ENCODE results near the gene ZNF610. TPM values are rescaled to one million over a fixed set of nuclear protein-coding genes. Genes with fewer than 3 reads are reported as not detected.
A peak's percentile ranks its signal among the peaks of the same experiment; 100 is the strongest.

The ZNF610 gene
- total and polyA plus RNA-seq, 2 donors (not counting 1 experiment from before 2014, with no cell fraction given) = 1.5 to 3.7 TPM

GRCh38 chr19:52397310-52398080 lies 61.5 kb downstream of the ZNF610 start, which contains the start of gene ZNF528:
Gene ZNF528, plus strand, starts transcription at chr19:52397849. Its CDS starts 4,165 bp downstream, at chr19:52402014.
- Histone ChIP-seq H2AFZ (ENCODE audit: insufficient read depth, low read depth, low read length, poor library complexity, severe bottlenecking) (peak within 1 kb of the TSS; percentile 78), H4K20me1 (ENCODE audit: control insufficient read depth, insufficient read depth, low read length, poor library complexity, severe bottlenecking) (no peaks in the 10 kb centered on the region), H3K9me3 (ENCODE audit: control extremely low read depth in 1 of 3, control insufficient read depth in 2 of 3, insufficient read depth in 1 of 3, low read length in 2 of 3) (peaks cover 7 to 65% (median 22%) of the 10 kb centered on the region in 3 donors), H3K27me3 (replicated peaks in 1 of 4; ENCODE audit: control extremely low read depth in 1 of 4, control insufficient read depth in 3 of 4, insufficient read depth in 4 of 4, low read length in 3 of 4) (no peaks in the 10 kb centered on the region), H3K4me1 (ENCODE audit: control insufficient read depth in 2 of 2, insufficient read depth in 2 of 2, low read length in 2 of 2) (peaks cover 15 to 17% of the 10 kb centered on the region in 2 donors), H3K4me3 (ENCODE audit: control extremely low read depth in 1 of 5, extremely low read depth in 1 of 5, insufficient read depth in 1 of 5, low read depth in 2 of 5, low read length in 4 of 5) (peak within 1 kb of the TSS; percentile 61 to 89 (median 72)), H3K4me2 (replicated peaks; ENCODE audit: low read depth, low read length, poor library complexity, severe bottlenecking) (peak within 1 kb of the TSS; percentile 65), H3K27ac (ENCODE audit: low read length in 2 of 2) (peak within 1 kb of the TSS; percentile 60 to 77), H3K79me2 (ENCODE audit: control insufficient read depth, insufficient read depth, low read length) (peaks cover 4% of the 10 kb centered on the region), H3K9ac (ENCODE audit: low read length) (peak within 1 kb of the TSS; percentile 66), H3K36me3 (replicated peaks in 1 of 2; ENCODE audit: control extremely low read depth in 1 of 2, control insufficient read depth in 1 of 2, extremely low read depth in 1 of 2, insufficient read depth in 2 of 2, low read length in 1 of 2) (peaks cover 6 to 14% of the 10 kb centered on the region in 2 experiments)
- DNase-seq (peak; percentile 92), ATAC-seq (ENCODE audit: low read depth) (peak; percentile 98)
- CTCF ChIA-PET = interaction anchor here (0.6 to 1.2 kb wide), 2 partner anchors 28 to 996 kb away, joined by 3 to 4 read pairs; partner anchors contain the start of gene ZNF880
- POLR2A ChIA-PET = interaction anchor here (1.0 to 1.2 kb wide), 2 partner anchors 28 to 238 kb away, joined by 3 to 4 read pairs; partner anchors contain the start of gene ZNF880
- Mint-ChIP-seq H3K27ac (peak within 1 kb of the TSS; percentile 94), H3K27me3 (no peaks in the 10 kb centered on the region), H3K4me1 (peaks cover 20% of the 10 kb centered on the region), H3K4me3 (peak within 1 kb of the TSS; percentile 90), H3K9me3 (ENCODE audit: insufficient read depth) (peaks cover 14% of the 10 kb centered on the region)
- TF ChIP-seq EZH2 (IDR thresholded peaks at IDR 0.05; ENCODE audit: borderline replicate concordance, insufficient read depth, low read depth, low read length, poor library complexity, severe bottlenecking) (no peak), CTCF (IDR thresholded peaks at IDR 0.05) (no peak)
- intact Hi-C loops (cut with micrococcal nuclease) = loop anchor here (1.0 kb wide), 3 partner anchors 28 to 130 kb away; partner anchors contain the start of genes ZNF766, ZNF808 and ZNF880
- 3% methylated on average over 34 of the region's 36 CpGs for WGBS (ENCODE audit: insufficient coverage)
